Psoas muscle (tissue), 8 donors: ENCODE results near the gene CHCHD6. TPM values are rescaled to one million over a fixed set of nuclear protein-coding genes. Genes with fewer than 3 reads are reported as not detected.

Experiments
- ATAC-seq, 4 donors: fragments of 200-7000 bp; cut with Tn5 transposase; one replicate each; pipeline ENCODE4 v1.9.1; 2020; ENCODE audit warnings: moderate library complexity in 3 of 4, mild to moderate bottlenecking in 2 of 4
- DNase-seq, 2 donors: peaks; one replicate each; pipeline ENCODE4 v3.0.0-alpha.2; 2020
- H3K27ac ChIP-seq: fragments of 200-600 bp; one replicate; pipeline ENCODE4 v1.8.0; 2022
- H3K27me3 ChIP-seq, 3 donors: fragments of 200-600 bp in 1 of 3; one replicate each; pipeline versions ENCODE4 v1.6.1 to v1.8.0; 2013 to 2022; ENCODE audit warnings: low read length in 2 of 3, mild to moderate bottlenecking in 2 of 3, moderate library complexity in 1 of 3; ENCODE audit not compliant: insufficient read depth in 3 of 3
- H3K36me3 ChIP-seq, 2 donors: fragments of 200-600 bp in 1 of 2; one replicate each; pipeline versions ENCODE4 v1.6.1 to v1.8.0; 2013 to 2022; ENCODE audit warnings: low read depth in 1 of 2, mild to moderate bottlenecking in 1 of 2, moderate library complexity in 1 of 2; ENCODE audit not compliant: insufficient read depth in 1 of 2
- H3K4me1 ChIP-seq: fragments of 200-600 bp; one replicate; pipeline ENCODE4 v1.8.0; 2022
- H3K4me3 ChIP-seq: fragments of 200-600 bp; one replicate; pipeline ENCODE4 v1.8.0; 2022; ENCODE audit warnings: mild to moderate bottlenecking
- H3K9me3 ChIP-seq: fragments of 200-600 bp; one replicate; pipeline ENCODE4 v1.8.0; 2022
- CTCF ChIP-seq: fragments of 200-600 bp; IDR thresholded peaks from one replicate; pipeline ENCODE4 v1.8.0; 2022; ENCODE audit warnings: antibody characterized with exemption
- WGBS, 3 donors: extraction: QIAGEN DNeasy Blood & Tissue Kit; methylation state at CpG; one replicate each; pipeline versions ENCODE4 v1.1.6 to v1.1.7; 2013; 5-methylcytosine and 5-hydroxymethylcytosine counted together
- intact Hi-C, 2 donors: fragments of 100-400 bp; cut with DNase I; formaldehyde crosslinking; loops; one replicate each; pipeline versions ENCODE4 v1.11.0 to v1.14.2; 2022
- polyA plus RNA-seq, 3 donors: library from polyadenylated mRNA; stranded (reverse); fragments of 200-250 nt; gene quantifications; one replicate each; pipeline ENCODE4 v1.2.3, GENCODE V29; 2013
- total RNA-seq, 4 donors: library from RNA; stranded (reverse); fragmentation: NEBNext Ultra II Directional in 2 of 4; extraction: Animal tissue kit (Norgen Biotek cat#: 25700) in 2 of 4; gene quantifications; one replicate each; pipeline versions ENCODE4 v1.2.1 to v1.2.4, GENCODE V29; 2021 to 2023
- donor health status: healthy with polysubstance abuse.
- donor health status: DM: no; HTN: no; CAD: no; lungs with moderate emphysema.
- donor health status: Bipolar disorder and iron deficiency.
- donor health status: healthy.
- donor health status: DM: yes; HTN: yes; CAD: no.
- donor health status: DM: no; HTN: no; CAD: no.
- donor health status: DM: no; HTN: no; CAD: no.
- donor health status: DM: yes; HTN: yes; CAD: no.

The CHCHD6 gene
- total and polyA plus RNA-seq, 7 donors = 2.4 to 13.8 (median 3.5) TPM

- no peak for TF ChIP-seq CTCF
- H3K27me3 ChIP-seq = peaks cover 0 to 3% (median 0%) of the 10 kb centered on the region in 3 donors
- no peak for ATAC-seq
- WGBS, 3 donors = 71 to 78% (median 72%) methylated on average over 6 of the region's 6 CpGs
- H3K36me3 ChIP-seq = no peaks in the 10 kb centered on the region
- H3K4me1 ChIP-seq = no peaks in the 10 kb centered on the region
- H3K27ac ChIP-seq = no peak overlapping the region
- H3K9me3 ChIP-seq = no peaks in the 10 kb centered on the region
- intact Hi-C loops = no loop called here
- DNase-seq = no peak
- H3K4me3 ChIP-seq = no peak overlapping the region
Observed at GRCh38 chr3:126665221-126665936, 38.7 kb upstream of the CHCHD6 start.

GRCh38 chr3:126665959-126666657 lies 37.9 kb upstream of the CHCHD6 start:
- DNase-seq = no peak
- WGBS, 3 donors = 86 to 93% (median 86%) methylated on average over 15 of the region's 15 CpGs
- Histone ChIP-seq H3K4me3 (no peak overlapping the region), H3K36me3 (no peaks in the 10 kb centered on the region), H3K4me1 (no peaks in the 10 kb centered on the region), H3K9me3 (no peaks in the 10 kb centered on the region), H3K27ac (no peak overlapping the region), H3K27me3 (peaks cover 0 to 3% (median 0%) of the 10 kb centered on the region in 3 donors)
- intact Hi-C loops = no loop called here
- ATAC-seq = no peak
- no peak for TF ChIP-seq CTCF

GRCh38 chr3:126666658-126667528 lies 37.1 kb upstream of the CHCHD6 start:
- intact Hi-C loops = no loop called here
- Histone ChIP-seq H3K4me3 (no peak overlapping the region), H3K27ac (no peak overlapping the region), H3K9me3 (no peaks in the 10 kb centered on the region), H3K36me3 (no peaks in the 10 kb centered on the region), H3K27me3 (no peaks in the 10 kb centered on the region), H3K4me1 (no peaks in the 10 kb centered on the region)
- no peak for ATAC-seq
- TF ChIP-seq CTCF = no peak
- no peak for DNase-seq
- WGBS, 3 donors = 90 to 91% (median 91%) methylated on average over 15 of the region's 15 CpGs

GRCh38 chr3:126667631-126668449 lies 36.2 kb upstream of the CHCHD6 start:
- Histone ChIP-seq H3K27ac (no peak overlapping the region), H3K9me3 (no peaks in the 10 kb centered on the region), H3K36me3 (no peaks in the 10 kb centered on the region), H3K4me1 (no peaks in the 10 kb centered on the region), H3K4me3 (no peak overlapping the region), H3K27me3 (no peaks in the 10 kb centered on the region)
- TF ChIP-seq CTCF = no peak
- intact Hi-C loops = no loop called here
- ATAC-seq = no peak
- 87 to 88% (median 87%) methylated on average over 15 of the region's 15 CpGs for WGBS, 3 donors
- no peak for DNase-seq
